Heart right ventricle (tissue), 16 donors: ENCODE data around the gene SQOR. TPM values are rescaled to one million over a fixed set of nuclear protein-coding genes. Genes with fewer than 3 reads are reported as not detected.

ENCODE experiments used
- ATAC-seq, 8 donors: fragments of 200-7000 bp; cut with Tn5 transposase; one replicate each; pipeline ENCODE4 v1.9.1; 2020; ENCODE audit warnings: mild to moderate bottlenecking in 8 of 8, moderate library complexity in 8 of 8, moderate number of reproducible peaks in 1 of 8
- DNase-seq, 2 donors: peaks; one replicate each; pipeline ENCODE4 v3.0.0-alpha.2; 2020
- H3K27ac ChIP-seq, 10 donors: fragments of 200-600 bp; sonication (generic) in 2 of 10; one replicate each; pipeline versions ENCODE4 v1.5.0 to v1.8.0; 2020 to 2022; ENCODE audit warnings: mild to moderate bottlenecking in 3 of 10
- H3K27me3 ChIP-seq, 7 donors: fragments of 200-600 bp; one replicate each; pipeline ENCODE4 v1.8.0; 2021 to 2022; ENCODE audit warnings: mild to moderate bottlenecking in 2 of 7
- H3K36me3 ChIP-seq, 9 donors: fragments of 200-600 bp; sonication (generic) in 1 of 9; one replicate each; pipeline versions ENCODE4 v1.5.0 to v1.8.0; 2020 to 2022; ENCODE audit warnings: mild to moderate bottlenecking in 2 of 9
- H3K4me1 ChIP-seq, 9 donors: fragments of 200-600 bp; sonication (generic) in 1 of 9; one replicate each; pipeline versions ENCODE4 v1.5.0 to v1.8.0; 2020 to 2022; ENCODE audit warnings: mild to moderate bottlenecking in 4 of 9
- H3K4me3 ChIP-seq, 10 donors: fragments of 200-600 bp; sonication (generic) in 2 of 10; one replicate each; pipeline versions ENCODE4 v1.5.0 to v1.8.0; 2020 to 2022; ENCODE audit warnings: mild to moderate bottlenecking in 7 of 10, moderate library complexity in 2 of 10
- H3K9me3 ChIP-seq, 11 donors: fragments of 200-600 bp in 10 of 11; sonication (generic) in 2 of 11; one replicate each; pipeline versions ENCODE4 v1.5.0 to v1.8.0; 2013 to 2022; ENCODE audit warnings: mild to moderate bottlenecking in 2 of 11, control low read depth in 1 of 11, moderate library complexity in 1 of 11
- CTCF ChIP-seq, 9 donors: fragments of 200-600 bp; sonication (generic) in 2 of 9; IDR thresholded peaks; one replicate each; pipeline versions ENCODE4 v1.5.0 to v1.8.0; 2021 to 2022; ENCODE audit warnings: antibody characterized with exemption in 9 of 9, mild to moderate bottlenecking in 5 of 9, moderate library complexity in 1 of 9
- WGBS, 2 donors: extraction: QIAGEN DNeasy Blood & Tissue Kit; methylation state at CpG; one replicate each; pipeline ENCODE4 v1.1.7; 2013; ENCODE audit warnings: inconsistent platforms in 1 of 2; 5-methylcytosine and 5-hydroxymethylcytosine counted together
- intact Hi-C, 10 donors: fragments of 100-400 bp; cut with DNase I; formaldehyde crosslinking; loops; one replicate each; pipeline versions ENCODE4 v1.11.1 to v1.14.2; 2022
- polyA plus RNA-seq, 2 donors: library from polyadenylated mRNA; stranded (reverse); fragments of 200-250 nt; gene quantifications; one replicate each; pipeline ENCODE4 v1.2.3, GENCODE V29; 2013
- total RNA-seq, 10 donors: library from RNA; stranded (reverse); fragmentation: NEBNext Ultra II Directional in 3 of 10; extraction: Animal tissue kit (Norgen Biotek cat#: 25700) in 3 of 10; gene quantifications; one replicate each; pipeline versions ENCODE4 v1.2.1 to v1.2.4, GENCODE V29; 2021 to 2023
- donor health status: Arrhythmogenic right ventricular cardiomyopathy.
- donor health status: ischemic (EF 13 %, LVEDD 7.1; RV severe dilation, severe dysfunction).
- donor health status: healthy with polysubstance abuse.
- donor health status: DM: no; HTN: yes; CAD: no.
- donor health status: DM: no; HTN: no; CAD: no.
- donor health status: ischemic (EF 25% LVEDD 6.9; RV normal size, moderate dysfunction).
- donor health status: ischemic (EF 25% LVEDD 5.7; RV mildly dilated, moderate dysfunction).
- donor health status: healthy.
- donor health status: DM: yes; HTN: yes; CAD: no.
- donor health status: Ischemic cardiomyopathy.
- donor health status: ischemic (EF 35%, LVEDD 5.7; RV mildly dilated, moderate dysfunction).
- donor health status: nonischemic (EF 11% LVEDD 7.7; RV severe dilation, severe dysfunction).
- donor health status: DM: yes; HTN: yes; CAD: no.
- donor health status: PGD.
- donor health status: ischemic (EF 29% LVEDD 5.4; RV normal size, mild dysfunction).
- donor health status: nonischemic (EF 23%, LVEDD 6.1; RV moderate dilation, normal function).

Gene SQOR
- total and polyA plus RNA-seq, 12 donors: 10.3 to 41.8 (median 17.1) TPM

- peaks cover 0 to 50% (median 21%) of the 10 kb centered on the region in 11 donors for H3K9me3 ChIP-seq
- peaks cover 0 to 15% (median 0%) of the 10 kb centered on the region in 9 donors for H3K4me1 ChIP-seq
- intact Hi-C loops: no loop called here
- TF ChIP-seq CTCF (IDR thresholded peaks at IDR 0.05): no peak
- no peaks in the 10 kb centered on the region for H3K36me3 ChIP-seq
- no peak overlapping the region for H3K4me3 ChIP-seq
- DNase-seq (no peak), ATAC-seq (no peak)
- WGBS, 2 donors: 92 to 95% methylated on average over 7 of the region's 7 CpGs
- H3K27me3 ChIP-seq: no peaks in the 10 kb centered on the region
- H3K27ac ChIP-seq: no peak overlapping the region
These were observed 6.7 kb upstream of the SQOR start for GRCh38 chr15:45628136-45628535.

- TF ChIP-seq CTCF (IDR thresholded peaks at IDR 0.05): no peak
- intact Hi-C loops: loop anchor here in 1 of 10 donors (10.0 kb wide), 1 partner anchor 46 kb away; the partner anchor contains the start of gene BLOC1S6
- H3K36me3 ChIP-seq: no peaks in the 10 kb centered on the region
These were observed 3.7 kb upstream of the SQOR start for GRCh38 chr15:45630917-45631691.

GRCh38 chr15:45631776-45632175 is 3.1 kb upstream of the SQOR start:
- ATAC-seq (no peak), DNase-seq (no peak)
- H3K27me3 ChIP-seq: no peaks in the 10 kb centered on the region
- peak overlapping the region in 5 of 10 donors; percentile 19 to 38 (median 24) for H3K4me3 ChIP-seq
- no peak for TF ChIP-seq CTCF (IDR thresholded peaks at IDR 0.05)
- intact Hi-C loops: loop anchor here in 1 of 10 donors (10.0 kb wide), 1 partner anchor 47 kb away; the partner anchor contains the start of gene BLOC1S6
- no peaks in the 10 kb centered on the region for H3K36me3 ChIP-seq
- WGBS, 2 donors: 68 to 84% methylated on average over 2 of the region's 2 CpGs
- H3K27ac ChIP-seq: peak overlapping the region in 4 of 10 donors; percentile 32 to 76 (median 52)
- H3K9me3 ChIP-seq: peaks cover 0 to 15% (median 7%) of the 10 kb centered on the region in 11 donors
- peaks cover 0 to 35% (median 14%) of the 10 kb centered on the region in 9 donors for H3K4me1 ChIP-seq

More at GRCh38 chr15:45630917-45631691, 3.7 kb upstream of the SQOR start:
- Histone ChIP-seq H3K27me3 (no peaks in the 10 kb centered on the region), H3K4me3 (peak overlapping the region in 4 of 10 donors; percentile 24 to 38 (median 26)), H3K27ac (peak overlapping the region in 5 of 10 donors; percentile 21 to 76 (median 35)), H3K4me1 (peaks cover 0 to 29% (median 7%) of the 10 kb centered on the region in 9 donors), H3K9me3 (peaks cover 0 to 22% (median 14%) of the 10 kb centered on the region in 11 donors)
- DNase-seq: no peak
- peak in 1 of 8 donors; percentile 17 for ATAC-seq
- WGBS, 2 donors: 77 to 79% methylated on average over 7 of the region's 7 CpGs

GRCh38 chr15:45635191-45635638 is 386 bp downstream of the SQOR start:
- intact Hi-C loops: loop anchor here in 3 of 10 donors (2.0 to 10.0 kb wide), 3 partner anchors 48 to 468 kb away; partner anchors contain the start of gene BLOC1S6 (in 2 of the 3)
- WGBS, 2 donors: 0 to 1% methylated on average over 29 of the region's 29 CpGs
- no peaks in the 10 kb centered on the region for H3K36me3 ChIP-seq
- peaks cover 0 to 70% (median 34%) of the 10 kb centered on the region in 9 donors for H3K4me1 ChIP-seq
- TF ChIP-seq CTCF (IDR thresholded peaks at IDR 0.05): peak; percentile 8 to 61 (median 52)
- peak overlapping the region; percentile 49 to 86 (median 76) for H3K4me3 ChIP-seq
- peak; percentile 54 to 85 (median 73) for ATAC-seq
- H3K27ac ChIP-seq: peak overlapping the region; percentile 70 to 95 (median 90)
- H3K9me3 ChIP-seq: no peaks in the 10 kb centered on the region
- no peaks in the 10 kb centered on the region for H3K27me3 ChIP-seq
- peak; percentile 68 to 71 for DNase-seq
